ENCODE results near the gene MAG. TPM values are rescaled to one million over a fixed set of nuclear protein-coding genes. Genes with fewer than 3 reads are reported as not detected.

Gene MAG
- total RNA-seq, 6 experiments from 2014 or later: not detected

DNA sequence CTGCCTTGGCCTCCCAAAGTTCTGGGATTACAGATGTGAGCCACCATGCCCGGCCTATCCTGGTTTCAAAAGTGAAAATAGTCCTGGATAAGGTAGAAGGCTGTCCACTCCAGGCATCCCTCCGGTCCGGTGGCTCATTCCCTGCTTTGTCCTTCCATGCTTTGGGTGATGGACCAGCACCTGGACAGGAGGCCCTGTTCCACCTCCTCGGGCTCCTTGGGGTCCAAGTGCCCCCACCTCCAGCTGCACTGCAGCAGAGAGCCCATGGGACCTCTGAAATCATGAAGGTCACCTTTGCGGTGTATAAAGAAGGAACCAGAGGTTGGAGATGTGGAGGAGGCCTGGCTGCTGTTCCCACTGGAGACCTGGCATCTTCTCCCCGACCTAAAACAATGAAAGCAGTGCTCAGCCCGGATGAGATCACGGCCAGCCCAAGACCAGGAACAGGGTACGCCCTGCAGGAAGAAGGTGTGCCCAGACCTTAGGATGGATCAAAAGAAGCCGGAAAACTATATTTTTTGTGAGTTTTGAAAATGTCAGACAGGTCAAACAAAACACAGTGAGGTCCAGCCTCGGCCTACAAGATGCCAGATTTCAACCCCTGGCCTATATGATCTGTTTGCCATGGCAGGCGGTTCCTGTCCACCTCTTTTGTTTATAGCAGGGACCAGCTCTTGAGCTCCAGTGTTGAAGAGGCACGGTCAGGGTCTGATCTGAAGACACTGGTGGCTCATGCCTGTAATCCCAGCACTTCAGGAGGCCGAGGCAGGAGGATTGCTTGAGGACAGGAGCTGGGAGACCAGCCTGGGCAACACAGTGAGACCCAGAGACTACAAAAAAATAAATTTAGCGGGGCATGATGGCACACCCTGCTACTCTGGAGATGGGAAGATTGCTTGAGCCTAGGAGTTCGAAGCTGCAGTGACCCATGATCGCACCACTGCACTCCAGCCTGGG, 37.3 kb upstream of the MAG start:
- Mint-ChIP-seq H3K4me1 (ENCODE audit: low read depth) (no peaks in the 10 kb centered on the region), H3K9me3 (no peaks in the 10 kb centered on the region), H3K4me3 (no peak overlapping the region), H3K27ac (no peak overlapping the region), H3K27me3 (ENCODE audit: insufficient read depth) (peaks cover 19% of the 10 kb centered on the region), H3K36me3 (ENCODE audit: low read depth) (no peaks in the 10 kb centered on the region)
- DNase-seq: no peak
- TF ChIP-seq, protein P1, sequence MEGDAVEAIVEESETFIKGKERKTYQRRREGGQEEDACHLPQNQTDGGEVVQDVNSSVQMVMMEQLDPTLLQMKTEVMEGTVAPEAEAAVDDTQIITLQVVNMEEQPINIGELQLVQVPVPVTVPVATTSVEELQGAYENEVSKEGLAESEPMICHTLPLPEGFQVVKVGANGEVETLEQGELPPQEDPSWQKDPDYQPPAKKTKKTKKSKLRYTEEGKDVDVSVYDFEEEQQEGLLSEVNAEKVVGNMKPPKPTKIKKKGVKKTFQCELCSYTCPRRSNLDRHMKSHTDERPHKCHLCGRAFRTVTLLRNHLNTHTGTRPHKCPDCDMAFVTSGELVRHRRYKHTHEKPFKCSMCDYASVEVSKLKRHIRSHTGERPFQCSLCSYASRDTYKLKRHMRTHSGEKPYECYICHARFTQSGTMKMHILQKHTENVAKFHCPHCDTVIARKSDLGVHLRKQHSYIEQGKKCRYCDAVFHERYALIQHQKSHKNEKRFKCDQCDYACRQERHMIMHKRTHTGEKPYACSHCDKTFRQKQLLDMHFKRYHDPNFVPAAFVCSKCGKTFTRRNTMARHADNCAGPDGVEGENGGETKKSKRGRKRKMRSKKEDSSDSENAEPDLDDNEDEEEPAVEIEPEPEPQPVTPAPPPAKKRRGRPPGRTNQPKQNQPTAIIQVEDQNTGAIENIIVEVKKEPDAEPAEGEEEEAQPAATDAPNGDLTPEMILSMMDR (IDR thresholded peaks at IDR 0.05): no peak

GRCh38 chr19:35256566-35256965, 35.4 kb upstream of the MAG start:
- no peak overlapping the region for H3K27ac Mint-ChIP-seq

GRCh38 chr19:35257113-35257461, 34.9 kb upstream of the MAG start:
- Mint-ChIP-seq H3K4me1 (ENCODE audit: low read depth) (no peaks in the 10 kb centered on the region), H3K27ac (no peak overlapping the region), H3K9me3 (no peaks in the 10 kb centered on the region), H3K4me3 (no peak overlapping the region), H3K27me3 (ENCODE audit: insufficient read depth) (peaks cover 17% of the 10 kb centered on the region), H3K36me3 (ENCODE audit: low read depth) (no peaks in the 10 kb centered on the region)
- TF ChIP-seq, protein P1 (IDR thresholded peaks at IDR 0.05): no peak
- DNase-seq: no peak

More at GRCh38 chr19:35256566-35256965, 35.4 kb upstream of the MAG start:
- Mint-ChIP-seq H3K4me1 (ENCODE audit: low read depth) (no peaks in the 10 kb centered on the region), H3K27me3 (ENCODE audit: insufficient read depth) (peaks cover 17% of the 10 kb centered on the region), H3K4me3 (no peak overlapping the region), H3K36me3 (ENCODE audit: low read depth) (no peaks in the 10 kb centered on the region), H3K9me3 (no peaks in the 10 kb centered on the region)
- TF ChIP-seq, protein P1 (IDR thresholded peaks at IDR 0.05): no peak
- DNase-seq: no peak

DNA sequence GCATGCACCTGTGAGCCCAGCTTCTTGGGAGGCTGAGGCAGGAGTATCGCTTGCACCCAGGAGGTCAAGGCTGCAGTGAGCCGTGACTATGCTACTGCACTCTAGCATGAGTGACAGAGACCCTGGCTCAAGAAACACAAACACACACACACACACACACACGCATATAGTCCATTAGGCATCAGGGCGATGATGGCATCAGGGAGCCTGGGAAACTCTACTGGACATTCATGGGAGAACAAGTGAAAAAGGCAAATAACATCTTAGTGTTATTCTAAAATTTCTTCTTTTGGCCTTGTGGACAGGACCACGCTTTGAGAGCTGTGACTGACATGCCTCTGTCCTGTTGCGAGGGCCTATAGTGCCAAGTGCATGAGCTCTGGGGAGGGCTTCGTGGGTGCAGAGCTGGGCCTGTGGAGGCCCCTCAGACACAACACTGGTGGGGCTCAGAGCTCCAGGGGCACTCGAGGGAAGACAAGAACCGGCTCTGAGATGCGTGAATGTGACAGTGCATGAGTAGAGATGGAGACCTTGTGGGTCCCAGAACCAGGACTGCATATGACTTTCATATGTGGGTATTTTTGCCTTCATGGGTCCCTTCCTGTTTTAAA, 31.2 kb upstream of the MAG start:
- Mint-ChIP-seq H3K27ac (no peak overlapping the region), H3K36me3 (ENCODE audit: low read depth) (no peaks in the 10 kb centered on the region), H3K27me3 (ENCODE audit: insufficient read depth) (peaks cover 14% of the 10 kb centered on the region), H3K9me3 (no peaks in the 10 kb centered on the region), H3K4me3 (no peak overlapping the region), H3K4me1 (ENCODE audit: low read depth) (peaks cover 6% of the 10 kb centered on the region)
- DNase-seq: no peak
- TF ChIP-seq, protein P1 (IDR thresholded peaks at IDR 0.05): no peak

DNA sequence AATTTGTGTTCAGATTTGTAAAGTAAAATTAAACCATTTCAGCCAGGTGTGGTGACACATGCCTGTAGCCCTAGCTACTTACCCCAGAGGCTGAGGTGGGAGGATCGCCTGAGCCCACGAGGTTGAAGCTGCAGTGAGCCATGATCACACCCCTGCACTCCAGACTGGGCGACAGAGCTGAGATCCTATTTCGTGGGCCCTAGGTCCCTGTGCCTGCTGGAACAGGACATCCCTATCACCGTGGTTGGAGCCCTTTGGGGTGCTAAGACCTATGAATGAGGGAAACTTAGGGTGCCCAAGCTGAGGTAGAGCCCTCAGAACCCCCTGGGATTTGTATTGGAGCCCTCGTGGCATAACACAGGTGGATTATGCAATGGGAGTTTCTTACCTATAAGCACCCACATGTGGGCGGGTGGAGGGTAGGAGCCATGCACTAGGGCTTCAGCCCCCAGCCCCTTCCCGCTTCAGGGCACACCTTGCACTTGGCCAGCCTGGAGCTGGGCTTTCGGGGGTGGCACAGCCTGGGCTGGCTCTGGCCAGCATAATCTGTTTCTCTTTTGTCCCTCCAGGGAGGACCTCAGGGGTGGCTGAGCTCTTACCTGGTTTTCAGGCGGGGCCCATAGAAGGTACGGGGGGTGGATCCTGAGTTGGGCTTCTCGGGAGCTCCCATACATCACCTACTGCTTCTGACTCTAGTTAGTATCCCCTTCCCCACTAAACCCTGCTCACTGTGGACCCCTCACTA, 30.4 kb upstream of the MAG start:
- H3K4me3 Mint-ChIP-seq: no peak overlapping the region
- H3K4me1 Mint-ChIP-seq (ENCODE audit: low read depth): peaks cover 12% of the 10 kb centered on the region
- H3K9me3 Mint-ChIP-seq: no peaks in the 10 kb centered on the region
- H3K27ac Mint-ChIP-seq: no peak overlapping the region
- TF ChIP-seq, protein P1 (IDR thresholded peaks at IDR 0.05): no peak
- peaks cover 14% of the 10 kb centered on the region for H3K27me3 Mint-ChIP-seq (ENCODE audit: insufficient read depth)
- DNase-seq: no peak
- H3K36me3 Mint-ChIP-seq (ENCODE audit: low read depth): no peaks in the 10 kb centered on the region; the same call in 1 of the 2 replicates

All from HFFc6 (cell line).